NCI-H82 (cell line): Measurements from ENCODE around the gene TRPM5.

Experiments used
- DNase-seq: peaks from one replicate; lab custom pipeline; 2025; lab: John Stamatoyannopoulos, UW

The TRPM5 gene

GRCh38 chr11:2437516-2437915 lies 6.8 kb downstream of the TRPM5 start:
- DNase-seq: no peak

DNA sequence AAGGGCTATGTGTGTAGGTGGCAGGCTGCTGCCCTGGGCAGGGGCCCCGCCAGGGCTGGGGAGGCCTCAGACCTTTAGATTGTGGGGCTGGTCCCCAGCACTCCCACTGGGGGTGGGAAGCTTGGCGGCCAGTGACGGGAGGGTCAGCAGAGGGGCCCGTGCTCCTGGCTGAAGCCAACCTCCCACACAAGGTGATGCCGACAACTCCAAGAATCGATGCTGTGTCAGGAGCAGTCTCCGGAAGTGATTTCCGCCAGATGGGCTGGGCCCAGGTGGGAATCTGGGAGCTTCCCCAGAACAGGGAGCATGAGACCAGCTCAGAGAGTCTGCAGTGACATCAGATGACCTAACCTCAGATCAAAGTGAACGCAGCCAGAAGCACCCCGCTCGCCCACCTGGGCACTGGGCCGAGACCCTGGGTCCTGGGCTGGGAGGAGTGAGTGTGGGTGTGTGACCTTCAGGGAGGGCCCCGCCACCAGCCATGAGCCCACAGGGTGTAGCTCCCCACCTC lies 7.7 kb downstream of the TRPM5 start:
- no peak for DNase-seq

DNA sequence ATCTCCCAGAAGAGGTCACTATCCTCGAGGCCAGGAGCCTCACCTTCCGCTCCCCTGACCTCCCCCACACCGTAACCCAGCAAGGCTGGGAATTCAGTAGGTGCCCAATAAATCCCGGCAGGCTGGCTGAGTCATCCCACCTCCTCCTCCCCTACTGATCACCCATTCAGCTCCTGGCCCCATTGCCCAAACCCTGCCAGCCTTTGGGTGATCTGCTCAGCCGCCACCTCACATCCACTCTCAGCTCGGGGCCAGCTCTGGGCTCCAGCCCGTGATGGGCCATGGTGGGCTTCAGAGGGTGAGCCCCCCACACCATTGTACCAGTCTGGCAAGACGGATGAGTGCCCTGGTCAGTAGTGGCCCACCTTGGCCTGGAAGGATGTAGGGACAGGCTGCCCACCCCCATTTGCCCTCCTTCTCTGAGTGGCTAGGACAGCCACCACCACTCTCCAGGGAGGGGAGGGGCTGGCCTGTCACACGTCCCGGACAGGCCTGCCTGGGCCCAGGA lies 8.2 kb downstream of the TRPM5 start:
- no peak for DNase-seq

GRCh38 chr11:2435288-2436012 lies 8.9 kb downstream of the TRPM5 start:
- DNase-seq: no peak

DNA sequence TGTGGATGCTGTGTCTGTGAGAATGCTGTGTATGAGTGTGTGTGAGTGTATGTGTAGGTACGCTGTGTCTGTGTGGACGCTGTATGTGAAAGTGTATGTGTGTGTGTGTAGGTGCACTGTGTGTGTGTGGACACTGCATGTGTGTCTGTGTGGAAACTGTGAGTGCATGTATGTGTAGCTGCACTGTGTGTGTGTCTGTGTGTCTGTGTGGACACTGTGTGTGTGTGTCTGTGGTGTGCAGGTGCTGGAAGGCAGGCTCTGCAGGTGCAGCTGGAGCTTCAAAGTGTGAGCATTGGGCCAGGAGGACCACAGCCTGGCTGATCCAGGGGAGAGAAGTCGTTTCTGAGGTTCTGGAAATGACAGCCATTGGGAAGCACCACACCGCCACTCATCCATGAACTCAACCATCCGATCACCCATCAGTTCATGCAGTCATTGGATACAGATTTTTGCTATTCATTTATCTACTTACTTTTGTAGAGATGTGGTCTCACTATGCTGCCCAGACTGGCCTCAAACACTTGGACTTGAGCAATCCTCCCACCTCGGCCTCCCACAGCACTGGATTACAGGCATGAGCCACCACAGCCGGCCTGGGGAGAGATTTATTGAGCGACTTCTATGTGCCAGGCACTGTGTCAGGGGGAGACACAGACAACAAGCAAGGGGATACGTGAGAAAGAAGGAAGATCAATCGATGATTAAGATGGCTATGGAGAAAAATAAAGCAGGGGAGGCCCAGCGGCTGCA lies 9.6 kb downstream of the TRPM5 start:
- no peak for DNase-seq

DNA sequence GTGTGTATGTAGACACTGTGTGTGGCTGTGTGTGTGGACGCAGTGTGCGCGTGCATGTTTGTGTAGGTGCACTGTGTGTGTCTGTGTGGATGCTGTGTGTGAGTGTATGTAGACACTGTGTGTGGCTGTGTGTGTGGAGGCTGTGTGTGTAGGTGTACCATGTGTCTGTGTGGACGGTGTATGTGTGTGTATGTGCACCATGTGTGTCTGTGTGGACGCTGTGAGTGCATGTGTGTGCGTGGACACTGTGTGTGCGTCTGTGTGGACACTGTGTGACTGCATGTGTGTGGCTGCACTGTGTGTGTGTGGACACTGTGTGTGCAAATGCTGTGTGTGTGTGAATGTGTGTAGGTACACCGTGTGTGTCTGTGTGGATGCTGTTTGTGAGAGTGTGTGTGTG lies 10.3 kb downstream of the TRPM5 start:
- DNase-seq: no peak

DNA sequence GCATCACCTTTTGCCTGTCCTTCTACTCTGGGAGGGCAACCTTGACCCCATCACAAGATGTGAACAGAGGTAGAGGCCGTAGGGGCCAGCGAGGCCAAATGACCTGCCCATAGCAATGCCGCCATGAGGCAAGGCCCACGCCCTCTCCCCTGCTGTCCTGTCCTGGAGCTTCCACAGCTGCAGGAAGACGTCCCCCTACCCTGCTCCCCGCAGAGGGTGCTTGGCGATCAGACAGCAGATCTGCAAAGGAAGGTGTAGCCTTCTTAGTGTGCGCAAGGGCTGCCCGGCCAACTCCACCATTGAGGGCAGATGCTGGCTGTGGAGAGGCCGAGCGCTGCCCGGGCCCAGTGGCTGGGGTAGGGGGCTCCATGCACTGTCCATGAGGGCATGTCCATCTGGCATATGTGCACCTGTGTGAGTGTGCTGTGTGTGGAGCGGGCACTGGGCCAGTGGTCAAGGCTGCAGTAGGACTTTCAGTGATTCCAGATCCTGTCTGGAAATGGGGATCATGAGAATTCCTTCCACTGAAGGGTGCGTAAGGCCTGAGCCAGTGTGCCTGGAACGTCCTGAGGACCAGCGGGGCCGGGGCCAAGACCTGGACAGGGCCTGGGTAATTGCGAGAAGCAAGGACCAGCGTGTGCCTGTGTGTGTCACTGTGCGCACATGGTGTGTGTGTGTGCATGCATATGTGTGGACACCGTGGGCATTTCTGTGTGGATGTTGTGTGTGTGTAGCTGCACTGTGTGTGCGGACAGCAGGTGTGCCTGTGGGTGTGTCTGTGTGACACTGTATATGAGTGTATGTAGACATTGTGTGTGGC lies 11.0 kb downstream of the TRPM5 start:
- DNase-seq: no peak

DNA sequence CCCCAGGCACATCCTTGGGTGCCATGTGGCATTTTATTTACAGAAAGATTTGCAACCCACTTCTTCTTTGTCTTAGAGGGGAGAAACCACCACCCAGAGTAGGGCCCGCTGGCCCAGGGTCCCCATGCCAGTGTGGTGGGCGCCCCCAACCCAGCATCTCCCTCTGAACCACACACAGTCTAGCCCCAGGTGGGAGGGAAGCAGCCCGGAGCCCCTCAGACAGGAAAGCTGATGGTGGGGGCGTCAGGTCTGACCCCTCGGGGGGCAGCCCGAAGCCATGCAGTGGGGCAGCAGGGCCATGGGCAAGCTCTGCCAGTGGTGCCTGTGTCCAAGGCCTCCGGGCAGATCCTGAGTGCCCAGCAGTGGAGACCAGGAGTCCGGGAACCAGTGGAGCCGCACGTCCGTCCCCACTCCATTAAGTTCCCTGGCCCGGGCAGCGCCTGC lies 11.7 kb downstream of the TRPM5 start:
- no peak for DNase-seq

- DNase-seq: no peak
Observed at GRCh38 chr11:2432171-2432621, 12.1 kb downstream of the TRPM5 start.

- no peak for DNase-seq
Observed at GRCh38 chr11:2431395-2431794, 12.9 kb downstream of the TRPM5 start.

GRCh38 chr11:2428322-2428795 lies 16.0 kb downstream of the TRPM5 start:
- DNase-seq: peak; percentile 64

DNA sequence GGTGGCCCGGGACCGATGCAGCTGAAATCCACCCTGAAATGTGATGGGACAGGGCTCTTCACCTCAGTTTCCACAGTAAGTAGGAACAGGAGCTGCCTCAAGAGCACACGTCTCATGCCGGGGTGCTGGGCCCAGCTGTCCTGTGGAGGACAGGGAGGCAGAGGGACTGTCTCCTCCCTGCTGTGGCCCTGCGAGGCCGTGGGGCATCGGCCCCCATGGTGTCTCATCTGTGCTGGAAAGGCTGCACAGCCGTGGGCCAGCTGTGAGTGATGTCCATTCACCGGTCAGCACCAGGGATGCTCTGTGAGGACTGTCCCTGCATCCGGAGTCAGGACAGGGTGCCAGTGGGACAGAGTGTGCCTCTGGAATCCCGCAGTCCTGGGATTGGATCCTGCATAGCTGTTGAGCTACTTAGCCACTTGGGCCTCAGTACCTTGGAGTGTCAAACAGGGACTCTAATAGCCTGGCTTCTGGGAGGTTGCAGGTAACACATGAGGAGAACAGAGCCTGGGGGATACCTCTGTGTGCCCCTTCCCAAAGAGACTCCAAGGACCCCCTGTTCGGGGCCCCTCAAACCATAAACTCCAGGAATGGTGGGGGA lies 16.5 kb downstream of the TRPM5 start:
- no peak for DNase-seq

DNA sequence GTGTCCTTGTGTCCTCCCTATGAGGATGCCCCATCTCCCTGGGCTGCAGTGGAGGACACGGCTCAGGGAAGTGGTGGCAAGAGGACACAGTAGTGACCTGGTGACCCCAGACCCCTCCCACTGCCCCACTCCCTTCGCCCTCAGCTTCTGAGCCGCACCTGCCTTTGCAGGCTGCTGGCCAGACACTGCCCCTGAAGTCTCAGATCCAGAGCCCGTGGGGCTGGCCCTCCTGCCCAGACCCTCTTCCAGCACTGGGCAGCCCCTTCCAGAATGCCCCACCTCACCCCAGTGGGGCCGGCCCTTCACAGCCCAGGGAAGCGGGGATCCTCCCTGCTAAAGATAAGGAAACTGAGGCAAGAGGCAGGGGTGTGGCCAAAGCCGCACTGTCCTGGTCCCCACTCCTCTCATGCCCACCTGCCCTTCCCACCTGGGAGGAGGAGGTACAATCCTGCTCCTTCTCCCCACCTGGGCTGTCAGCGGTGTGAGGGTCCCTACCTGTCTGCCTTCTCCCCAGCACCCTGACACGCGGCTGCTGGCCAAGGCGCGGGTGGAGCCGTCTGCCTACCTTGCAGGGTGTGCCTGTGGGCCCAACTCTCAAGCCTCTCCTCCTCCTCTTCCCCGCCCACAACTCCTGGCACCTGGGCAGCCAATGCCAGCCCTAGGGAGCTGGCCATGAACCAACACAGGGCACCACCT lies 17.3 kb downstream of the TRPM5 start:
- DNase-seq: no peak

- DNase-seq: no peak
Observed at GRCh38 chr11:2426221-2426620, 18.1 kb downstream of the TRPM5 start.

- no peak for DNase-seq
Observed at GRCh38 chr11:2425506-2425905, 18.8 kb downstream of the TRPM5 start.

GRCh38 chr11:2424811-2425495 lies 19.4 kb downstream of the TRPM5 start:
- DNase-seq: no peak

DNA sequence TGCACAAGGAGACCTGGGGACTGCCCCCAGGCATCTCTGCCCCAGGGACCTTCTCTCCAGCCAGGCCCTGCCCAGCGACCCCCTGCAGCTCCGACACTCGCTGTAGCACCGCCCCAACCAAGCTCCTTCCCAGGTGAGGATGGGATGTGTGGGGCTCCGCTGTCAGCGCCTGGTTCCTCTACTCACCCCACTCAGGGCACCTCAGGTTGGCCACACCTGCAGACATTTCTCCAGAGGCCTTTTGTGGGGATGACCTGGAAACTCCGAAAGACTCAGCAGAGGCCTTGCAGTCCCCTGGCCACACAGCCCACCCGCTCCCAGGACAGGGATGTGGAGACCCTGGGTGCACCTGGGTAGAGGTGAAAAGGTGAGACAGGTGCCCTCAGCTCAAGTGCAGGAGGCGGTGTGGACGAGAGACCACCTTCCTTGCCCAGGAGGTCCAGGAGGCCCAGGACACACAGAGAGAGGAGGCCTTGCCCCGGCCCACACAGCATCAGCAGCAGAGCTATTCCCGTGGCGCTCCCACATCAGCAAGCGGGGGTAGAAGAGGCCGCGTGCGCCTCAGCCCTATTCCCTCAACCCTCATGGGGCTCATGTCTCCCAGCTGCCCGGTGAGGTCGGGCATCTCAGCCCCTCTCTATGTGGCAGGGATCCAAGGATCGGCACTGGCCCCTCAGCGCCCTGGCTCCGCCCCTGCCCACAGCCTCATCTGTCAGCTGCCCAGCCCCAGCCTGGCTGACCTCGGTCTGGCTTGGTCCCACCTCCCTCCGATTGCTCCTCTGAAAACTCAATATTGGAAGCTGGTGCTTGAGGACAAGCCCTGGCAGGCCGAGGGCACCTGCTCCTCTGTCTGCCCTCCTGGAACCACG lies 20.9 kb downstream of the TRPM5 start:
- DNase-seq: no peak

DNA sequence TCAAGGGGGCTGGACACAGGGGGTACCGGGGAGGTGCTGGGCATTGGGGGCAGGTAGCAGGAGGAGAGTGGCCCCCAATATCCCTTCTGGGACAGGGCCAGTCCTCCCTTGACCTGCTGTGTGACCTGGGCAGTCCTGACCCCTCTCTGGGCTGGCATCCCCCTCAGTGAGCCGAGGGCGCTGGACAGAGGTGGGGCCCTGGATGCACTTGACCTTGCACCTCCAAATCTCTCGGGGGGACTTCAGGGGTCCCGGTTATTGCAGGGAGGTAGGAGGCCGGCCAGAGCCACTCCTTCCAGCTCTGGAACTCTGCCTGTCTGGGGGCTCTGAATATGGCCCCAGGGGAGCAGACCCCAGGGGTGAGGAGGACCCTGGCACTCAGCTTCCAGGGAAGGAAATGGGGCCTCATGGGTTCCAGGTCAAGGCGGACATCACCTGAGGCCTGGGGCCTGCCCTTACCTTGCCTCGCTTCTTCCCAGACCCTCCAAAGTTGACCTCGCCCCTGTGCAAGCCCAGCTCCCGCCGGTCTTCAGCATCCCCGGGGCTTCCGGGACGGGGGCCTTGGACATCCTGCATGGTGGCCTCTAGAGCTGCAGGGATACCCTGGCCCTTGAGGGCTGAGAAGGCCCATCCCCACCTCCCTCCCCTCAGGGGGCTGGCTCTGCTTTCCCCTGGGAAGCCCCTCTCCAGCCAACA lies 21.7 kb downstream of the TRPM5 start:
- no peak for DNase-seq

DNA sequence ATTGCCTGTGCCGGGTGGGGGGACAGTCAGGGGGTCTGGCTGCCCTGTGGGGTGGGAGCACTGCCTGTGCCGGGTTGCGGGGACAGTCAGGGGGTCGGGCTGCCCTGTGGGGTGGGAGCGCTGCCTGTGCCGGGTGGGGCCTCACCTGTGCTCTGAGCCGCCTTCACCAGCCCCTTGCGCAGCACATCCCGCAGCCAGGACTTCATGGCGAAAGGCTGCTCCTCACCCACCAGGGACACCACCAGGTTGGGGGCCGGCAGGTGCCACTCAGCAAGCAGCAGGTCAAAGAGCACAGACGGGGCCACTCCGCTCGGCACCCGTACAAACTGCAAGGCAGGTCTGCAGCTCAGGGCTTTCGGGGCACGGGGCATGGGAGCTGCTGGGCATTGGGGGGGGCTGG lies 22.3 kb downstream of the TRPM5 start:
- DNase-seq: no peak
